PC-9 (cell line): Measurements from ENCODE around the gene CHST12. TPM values are rescaled to one million over a fixed set of nuclear protein-coding genes. Genes with fewer than 3 reads are reported as not detected.
"Not testable (repeated sequence)": the region's sequence is repeated elsewhere in the genome, so short reads cannot be mapped to it uniquely, and the experiment has no call there.

Experiments used
- BruUV-seq: library from RNA; stranded (reverse); fragments of 400-500 nt; replicated peaks from 2 replicates; lab custom pipeline; 2021; lab: Mats Ljungman, UMichigan
- CTCF ChIA-PET: fragments of 300-600 bp; sonication (Branson Sonifier 250); formaldehyde crosslinking; loops from one replicate; lab custom pipeline; 2022; ENCODE audit warnings: antibody characterized with exemption; lab: Charles Lee
- POLR2A ChIA-PET: fragments of 300-600 bp; sonication (Branson Sonifier 250); formaldehyde crosslinking; loops from one replicate; lab custom pipeline; 2022; ENCODE audit warnings: antibody characterized with exemption; ENCODE audit not compliant: unreplicated experiment; lab: Charles Lee
- DNase-seq, 2 experiments: peaks; one replicate each; pipeline versions ENCODE4 v3.0.0 to v3.0.0-alpha.2; 2015 to 2022; ENCODE audit warnings: mixed read lengths in 1 of 2
- H2AFZ ChIP-seq: fragments of 200-600 bp; sonication (generic); 2 replicates; pipeline ENCODE4 v1.8.1; 2017; ENCODE audit warnings: antibody characterized with exemption
- H3F3A ChIP-seq: fragments of 200-600 bp; sonication (generic); 2 replicates; pipeline ENCODE4 v1.8.1; 2017; ENCODE audit warnings: antibody characterized with exemption, mild to moderate bottlenecking, low read depth; ENCODE audit not compliant: insufficient read depth
- H3K27ac ChIP-seq: fragments of 200-600 bp; sonication (generic); 2 replicates; pipeline ENCODE4 v1.6.1; 2016; ENCODE audit warnings: mixed run types
- H3K27me3 ChIP-seq: fragments of 200-600 bp; sonication (generic); 2 replicates; pipeline ENCODE4 v1.6.1; 2016; ENCODE audit warnings: low read depth, mixed run types; ENCODE audit not compliant: insufficient read depth
- H3K36me3 ChIP-seq: fragments of 200-600 bp; sonication (generic); 2 replicates; pipeline ENCODE4 v1.6.1; 2016; ENCODE audit warnings: low read depth, mixed run types
- H3K4me1 ChIP-seq: fragments of 200-600 bp; sonication (generic); replicated peaks from 2 replicates; pipeline ENCODE4 v1.6.1; 2016; ENCODE audit warnings: mixed run types; ENCODE audit not compliant: insufficient read depth
- H3K4me2 ChIP-seq: fragments of 200-600 bp; sonication (generic); 2 replicates; pipeline ENCODE4 v1.6.1; 2017; ENCODE audit warnings: mixed run types
- H3K4me3 ChIP-seq: fragments of 200-600 bp; sonication (generic); 2 replicates; pipeline ENCODE4 v1.6.1; 2016; ENCODE audit warnings: mixed run types
- H3K79me2 ChIP-seq: fragments of 200-600 bp; sonication (generic); 2 replicates; pipeline ENCODE4 v1.6.1; 2017; ENCODE audit warnings: low read depth, mixed run types
- H3K9me2 ChIP-seq: fragments of 200-600 bp; sonication (generic); 2 replicates; pipeline ENCODE4 v1.8.1; 2017; ENCODE audit warnings: mild to moderate bottlenecking; ENCODE audit not compliant: insufficient read depth
- H3K9me3 ChIP-seq: fragments of 200-600 bp; sonication (generic); 2 replicates; pipeline ENCODE4 v1.8.1; 2016; ENCODE audit warnings: low read depth; ENCODE audit not compliant: insufficient read depth
- H4K20me1 ChIP-seq: fragments of 200-600 bp; sonication (generic); 2 replicates; pipeline ENCODE4 v1.8.1; 2017; ENCODE audit not compliant: insufficient read depth
- EZH2 ChIP-seq: fragments of 200-600 bp; sonication (generic); IDR thresholded peaks from 2 replicates; pipeline ENCODE4 v1.8.0; 2017; ENCODE audit warnings: antibody characterized with exemption, low read depth
- intact Hi-C: fragments of 100-400 bp; cut with micrococcal nuclease; formaldehyde crosslinking; loops from one replicate; pipeline ENCODE4 v1.10.0; 2022; ENCODE audit not compliant: unreplicated experiment
- total RNA-seq: library from RNA; stranded (reverse); gene quantifications from 2 replicates; pipeline ENCODE4 v1.2.3, GENCODE V29; 2021
- TF ChIP-seq, protein P1 (sequence below): fragments of 200-600 bp; sonication (generic); conservative IDR thresholded peaks from 2 replicates; pipeline ENCODE4 v1.6.1; 2017; ENCODE audit warnings: mixed run types, antibody characterized with exemption, mild to moderate bottlenecking, moderate library complexity

The CHST12 gene
- total RNA-seq, 1 experiment from 2014 or later = 25.9 TPM

GRCh38 chr7:2412587-2413201 lies 9.3 kb downstream of the CHST12 start:
- no TSS peak for BruUV-seq
- Histone ChIP-seq H3K79me2 (no peaks in the 10 kb centered on the region), H3K4me3 (no peak overlapping the region), H4K20me1 (no peaks in the 10 kb centered on the region), H2AFZ (no peak overlapping the region), H3F3A (no peaks in the 10 kb centered on the region; the same call in 1 of the 2 replicates), H3K9me3 (no peaks in the 10 kb centered on the region), H3K4me2 (no peak overlapping the region), H3K36me3 (no peaks in the 10 kb centered on the region), H3K4me1 (no peaks in the 10 kb centered on the region), H3K27me3 (no peaks in the 10 kb centered on the region), H3K9me2 (no peaks in the 10 kb centered on the region), H3K27ac (no peak overlapping the region)
- ChIA-PET CTCF (interaction anchor here (0.7 kb wide), 1 partner anchor 893 kb away, joined by 7 read pairs; no protein-coding TSS in a partner anchor), POLR2A (interaction anchor here (0.5 to 0.6 kb wide), 2 partner anchors 16 to 1385 kb away, joined by 3 read pairs; no protein-coding TSS in a partner anchor)
- DNase-seq = no peak
- TF ChIP-seq EZH2 = no peak
- TF ChIP-seq, protein P1, sequence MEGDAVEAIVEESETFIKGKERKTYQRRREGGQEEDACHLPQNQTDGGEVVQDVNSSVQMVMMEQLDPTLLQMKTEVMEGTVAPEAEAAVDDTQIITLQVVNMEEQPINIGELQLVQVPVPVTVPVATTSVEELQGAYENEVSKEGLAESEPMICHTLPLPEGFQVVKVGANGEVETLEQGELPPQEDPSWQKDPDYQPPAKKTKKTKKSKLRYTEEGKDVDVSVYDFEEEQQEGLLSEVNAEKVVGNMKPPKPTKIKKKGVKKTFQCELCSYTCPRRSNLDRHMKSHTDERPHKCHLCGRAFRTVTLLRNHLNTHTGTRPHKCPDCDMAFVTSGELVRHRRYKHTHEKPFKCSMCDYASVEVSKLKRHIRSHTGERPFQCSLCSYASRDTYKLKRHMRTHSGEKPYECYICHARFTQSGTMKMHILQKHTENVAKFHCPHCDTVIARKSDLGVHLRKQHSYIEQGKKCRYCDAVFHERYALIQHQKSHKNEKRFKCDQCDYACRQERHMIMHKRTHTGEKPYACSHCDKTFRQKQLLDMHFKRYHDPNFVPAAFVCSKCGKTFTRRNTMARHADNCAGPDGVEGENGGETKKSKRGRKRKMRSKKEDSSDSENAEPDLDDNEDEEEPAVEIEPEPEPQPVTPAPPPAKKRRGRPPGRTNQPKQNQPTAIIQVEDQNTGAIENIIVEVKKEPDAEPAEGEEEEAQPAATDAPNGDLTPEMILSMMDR = no peak
- intact Hi-C loops = no loop called here

- no peaks in the 10 kb centered on the region for H3K9me2 ChIP-seq
- ChIA-PET CTCF (no interaction called here), POLR2A (no interaction called here)
- H3K27ac ChIP-seq = no peak overlapping the region
- H3K36me3 ChIP-seq = no peaks in the 10 kb centered on the region
- H3K9me3 ChIP-seq = no peaks in the 10 kb centered on the region
- no TSS peak for BruUV-seq
- TF ChIP-seq, protein P1 = no peak
- TF ChIP-seq EZH2 = no peak
- H3K4me1 ChIP-seq = no peaks in the 10 kb centered on the region
- no peaks in the 10 kb centered on the region for H4K20me1 ChIP-seq
- H3F3A ChIP-seq = no peaks in the 10 kb centered on the region; the same call in 1 of the 2 replicates
- H3K79me2 ChIP-seq = no peaks in the 10 kb centered on the region
- no peak for DNase-seq
- intact Hi-C loops = no loop called here
- H3K27me3 ChIP-seq = no peaks in the 10 kb centered on the region
- H3K4me2 ChIP-seq = no peak overlapping the region
- no peak overlapping the region for H3K4me3 ChIP-seq
- no peak overlapping the region for H2AFZ ChIP-seq
Observed at GRCh38 chr7:2416063-2416462, 12.7 kb downstream of the CHST12 start.

GRCh38 chr7:2416650-2417049 lies 13.2 kb downstream of the CHST12 start:
- intact Hi-C loops = no loop called here
- Histone ChIP-seq H3K36me3 (no peaks in the 10 kb centered on the region), H3K4me2 (no peak overlapping the region), H3K4me3 (no peak overlapping the region), H3F3A (no peaks in the 10 kb centered on the region; the same call in 1 of the 2 replicates), H3K27ac (no peak overlapping the region), H3K4me1 (no peaks in the 10 kb centered on the region), H3K9me2 (no peaks in the 10 kb centered on the region), H2AFZ (no peak overlapping the region), H3K9me3 (no peaks in the 10 kb centered on the region), H4K20me1 (no peaks in the 10 kb centered on the region), H3K27me3 (no peaks in the 10 kb centered on the region), H3K79me2 (no peaks in the 10 kb centered on the region)
- BruUV-seq = no TSS peak
- CTCF ChIA-PET = interaction anchor here (0.6 kb wide), 1 partner anchor 759 kb away, joined by 6 read pairs; no protein-coding TSS in a partner anchor
- no peak for DNase-seq
- POLR2A ChIA-PET = no interaction called here
- TF ChIP-seq, protein P1 = no peak
- no peak for TF ChIP-seq EZH2

DNA sequence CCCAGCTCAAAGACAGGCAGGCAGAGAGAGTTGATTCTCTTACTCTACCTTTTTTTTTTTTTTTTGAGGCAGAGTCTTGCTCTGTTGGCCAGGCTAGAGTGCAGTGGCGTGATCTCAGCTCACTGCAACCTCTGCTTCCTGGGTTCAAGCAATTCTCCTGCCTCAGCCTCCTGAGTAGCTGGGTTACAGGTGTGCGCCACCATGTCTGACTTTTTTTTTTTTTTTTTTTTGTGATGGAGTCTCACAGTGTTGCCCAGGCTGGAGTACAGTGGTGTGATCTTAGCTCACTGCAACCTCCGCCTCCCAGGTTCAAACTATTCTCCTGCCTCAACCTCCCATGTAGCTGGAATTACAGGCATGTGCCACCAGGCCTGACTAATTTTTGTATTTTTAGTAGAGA lies 13.8 kb downstream of the CHST12 start:
- H3K9me2 ChIP-seq, H4K20me1 ChIP-seq, H3K4me1 ChIP-seq, H2AFZ ChIP-seq, H3K27ac ChIP-seq, H3F3A ChIP-seq, H3K36me3 ChIP-seq, H3K27me3 ChIP-seq, intact Hi-C loops, BruUV-seq, H3K4me2 ChIP-seq, H3K9me3 ChIP-seq, POLR2A ChIA-PET, H3K4me3 ChIP-seq, H3K79me2 ChIP-seq, DNase-seq: not testable (repeated sequence)
- CTCF ChIA-PET = interaction anchor here (0.6 kb wide), 1 partner anchor 760 kb away, joined by 6 read pairs; no protein-coding TSS in a partner anchor
